Measurements from ENCODE around the gene FEV.

FEV gene

DNA sequence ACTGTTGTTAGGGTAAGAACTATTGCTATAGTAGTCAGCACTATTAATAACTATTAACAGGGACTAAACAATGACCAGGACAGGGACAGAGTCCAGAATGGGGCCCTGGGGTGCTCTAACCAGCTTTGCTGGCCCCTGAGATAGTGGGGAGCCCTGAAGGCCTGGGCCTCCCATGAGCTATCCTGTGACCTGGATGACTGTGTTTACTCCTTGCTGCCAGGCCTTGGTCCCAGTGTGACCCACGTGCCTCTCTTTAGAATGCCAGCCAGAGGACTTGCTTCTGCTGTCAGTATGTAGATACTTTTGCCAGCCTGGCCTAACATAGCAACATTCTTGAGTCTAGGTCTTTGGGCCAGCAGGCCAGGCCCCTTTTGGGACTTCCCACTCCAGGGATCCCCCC lies 14.1 kb downstream of the FEV start:
- Histone ChIP-seq H4K8ac (ENCODE audit: low read depth, low read length) (no peak overlapping the region), H3K27me3 (ENCODE audit: control insufficient read depth in 3 of 3, insufficient read depth in 3 of 3, low read depth in 1 of 3, low read length in 3 of 3) (peaks cover 0 to 26% (median 19%) of the 10 kb centered on the region in 3 experiments), H3K79me1 (ENCODE audit: low read depth, low read length) (no peaks in the 10 kb centered on the region), H2AFZ (ENCODE audit: low read length) (no peak overlapping the region), H2BK5ac (ENCODE audit: low read length) (no peak overlapping the region), H2BK15ac (ENCODE audit: low read length) (no peak overlapping the region), H3K14ac (ENCODE audit: low read length) (no peak overlapping the region), H3K4me1 (ENCODE audit: control insufficient read depth in 2 of 2, insufficient read depth in 1 of 2, low read depth in 1 of 2, low read length in 2 of 2) (no peaks in the 10 kb centered on the region), H3K27ac (replicated peaks; ENCODE audit: low read length) (no peak overlapping the region), H3K23ac (ENCODE audit: low read depth, low read length, poor library complexity) (no peak overlapping the region), H2AK5ac (ENCODE audit: low read depth, low read length) (no peak overlapping the region), H3K9me3 (replicated peaks in 1 of 2; ENCODE audit: control insufficient read depth in 2 of 2, insufficient read depth in 1 of 2, low read depth in 1 of 2, low read length in 2 of 2) (no peaks in the 10 kb centered on the region), H3K4me2 (ENCODE audit: insufficient read depth, low read length, poor library complexity, severe bottlenecking) (no peak overlapping the region), H2BK12ac (ENCODE audit: low read length) (no peak overlapping the region), H4K91ac (ENCODE audit: low read depth, low read length, poor library complexity) (no peak overlapping the region), H3K18ac (ENCODE audit: low read length) (no peak overlapping the region), H3K36me3 (replicated peaks in 1 of 2; ENCODE audit: control insufficient read depth in 2 of 2, insufficient read depth in 2 of 2, low read length in 2 of 2) (no peaks in the 10 kb centered on the region), H3K4me3 (ENCODE audit: low read length in 2 of 2) (no peak overlapping the region), H3K9ac (ENCODE audit: low read depth, low read length, poor library complexity) (peak overlapping the region; percentile 53), H3K4ac (ENCODE audit: low read length) (no peak overlapping the region), H2BK120ac (ENCODE audit: low read depth, low read length) (no peak overlapping the region)
- WGBS, 2 donors (ENCODE audit: extremely low coverage in 2 of 2, insufficient read length in 2 of 2, insufficient replicate concordance in 1 of 2): no CpG with 5 or more reads among the region's 1 CpG
- DNase-seq (ENCODE audit: low spot score): no peak

GRCh38 chr2:218964041-218964771 lies 20.8 kb downstream of the FEV start:
- Histone ChIP-seq H2AK5ac (ENCODE audit: low read depth, low read length) (no peak overlapping the region), H3K4me1 (ENCODE audit: control insufficient read depth in 2 of 2, insufficient read depth in 1 of 2, low read depth in 1 of 2, low read length in 2 of 2) (peaks cover 13 to 19% of the 10 kb centered on the region in 2 donors), H3K36me3 (replicated peaks in 1 of 2; ENCODE audit: control insufficient read depth in 2 of 2, insufficient read depth in 2 of 2, low read length in 2 of 2) (no peaks in the 10 kb centered on the region), H2AFZ (ENCODE audit: low read length) (peak overlapping the region; percentile 5), H3K79me1 (ENCODE audit: low read depth, low read length) (no peaks in the 10 kb centered on the region), H3K4ac (ENCODE audit: low read length) (no peak overlapping the region), H3K9me3 (replicated peaks in 1 of 2; ENCODE audit: control insufficient read depth in 2 of 2, insufficient read depth in 1 of 2, low read depth in 1 of 2, low read length in 2 of 2) (peaks cover 0 to 2% of the 10 kb centered on the region in 2 donors), H2BK12ac (ENCODE audit: low read length) (no peak overlapping the region), H3K18ac (ENCODE audit: low read length) (peak overlapping the region; percentile 28), H4K91ac (ENCODE audit: low read depth, low read length, poor library complexity) (no peak overlapping the region), H3K27ac (replicated peaks; ENCODE audit: low read length) (peak overlapping the region; percentile 28), H3K14ac (ENCODE audit: low read length) (no peak overlapping the region), H3K27me3 (ENCODE audit: control insufficient read depth in 3 of 3, insufficient read depth in 3 of 3, low read depth in 1 of 3, low read length in 3 of 3) (peaks cover 18 to 38% (median 32%) of the 10 kb centered on the region in 3 experiments), H3K9ac (ENCODE audit: low read depth, low read length, poor library complexity) (no peak overlapping the region), H2BK120ac (ENCODE audit: low read depth, low read length) (no peak overlapping the region), H3K4me2 (ENCODE audit: insufficient read depth, low read length, poor library complexity, severe bottlenecking) (peak overlapping the region; percentile 23), H2BK15ac (ENCODE audit: low read length) (no peak overlapping the region), H3K23ac (ENCODE audit: low read depth, low read length, poor library complexity) (no peak overlapping the region), H2BK5ac (ENCODE audit: low read length) (no peak overlapping the region), H4K8ac (ENCODE audit: low read depth, low read length) (no peak overlapping the region), H3K4me3 (ENCODE audit: low read length in 2 of 2) (no peak overlapping the region)
- no CpG with 5 or more reads among the region's 5 CpGs for WGBS, 2 donors (ENCODE audit: extremely low coverage in 2 of 2, insufficient read length in 2 of 2, insufficient replicate concordance in 1 of 2)
- DNase-seq (ENCODE audit: low spot score): no peak

DNA sequence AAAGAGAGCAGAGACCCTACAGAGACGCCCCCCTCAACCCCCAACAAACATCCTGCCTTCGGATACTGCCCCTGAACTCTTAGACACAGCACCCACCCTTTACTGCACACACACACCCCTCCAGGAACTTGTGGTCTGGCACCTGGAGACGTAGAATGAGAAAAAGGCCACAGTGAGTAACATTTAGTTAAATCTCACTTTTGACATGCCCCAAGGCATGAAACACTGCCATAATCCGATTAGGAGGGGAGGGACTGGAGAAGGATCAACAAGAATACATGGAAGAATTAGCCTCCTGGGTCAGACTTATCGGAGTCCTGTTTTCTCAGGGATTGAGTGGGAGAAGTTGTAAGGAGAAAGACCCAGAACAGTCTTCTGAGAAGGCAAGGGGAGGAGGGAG lies 21.4 kb downstream of the FEV start:
- H3K9me3 ChIP-seq (replicated peaks in 1 of 2; ENCODE audit: control insufficient read depth in 2 of 2, insufficient read depth in 1 of 2, low read depth in 1 of 2, low read length in 2 of 2): peaks cover 0 to 2% of the 10 kb centered on the region in 2 donors
- H2AK5ac ChIP-seq (ENCODE audit: low read depth, low read length): no peak overlapping the region
- H3K27ac ChIP-seq (replicated peaks; ENCODE audit: low read length): peak overlapping the region; percentile 28
- H3K18ac ChIP-seq (ENCODE audit: low read length): peak overlapping the region; percentile 57
- no peak overlapping the region for H2BK5ac ChIP-seq (ENCODE audit: low read length)
- H3K4me3 ChIP-seq (ENCODE audit: low read length in 2 of 2): peak overlapping the region in 1 of 2 donors; percentile 6
- H3K14ac ChIP-seq (ENCODE audit: low read length): peak overlapping the region; percentile 71
- peak overlapping the region; percentile 5 for H2AFZ ChIP-seq (ENCODE audit: low read length)
- H3K27me3 ChIP-seq (ENCODE audit: control insufficient read depth in 3 of 3, insufficient read depth in 3 of 3, low read depth in 1 of 3, low read length in 3 of 3): peaks cover 18 to 44% (median 38%) of the 10 kb centered on the region in 3 experiments
- H3K4ac ChIP-seq (ENCODE audit: low read length): no peak overlapping the region
- H2BK12ac ChIP-seq (ENCODE audit: low read length): no peak overlapping the region
- H3K4me1 ChIP-seq (ENCODE audit: control insufficient read depth in 2 of 2, insufficient read depth in 1 of 2, low read depth in 1 of 2, low read length in 2 of 2): peaks cover 15 to 21% of the 10 kb centered on the region in 2 donors
- H2BK120ac ChIP-seq (ENCODE audit: low read depth, low read length): no peak overlapping the region
- DNase-seq (ENCODE audit: low spot score): no peak
- no peak overlapping the region for H2BK15ac ChIP-seq (ENCODE audit: low read length)
- no peak overlapping the region for H3K9ac ChIP-seq (ENCODE audit: low read depth, low read length, poor library complexity)
- no peak overlapping the region for H4K8ac ChIP-seq (ENCODE audit: low read depth, low read length)
- no CpG with 5 or more reads among the region's 5 CpGs for WGBS, 2 donors (ENCODE audit: extremely low coverage in 2 of 2, insufficient read length in 2 of 2, insufficient replicate concordance in 1 of 2)
- no peaks in the 10 kb centered on the region for H3K36me3 ChIP-seq (replicated peaks in 1 of 2; ENCODE audit: control insufficient read depth in 2 of 2, insufficient read depth in 2 of 2, low read length in 2 of 2)
- H3K23ac ChIP-seq (ENCODE audit: low read depth, low read length, poor library complexity): no peak overlapping the region
- H4K91ac ChIP-seq (ENCODE audit: low read depth, low read length, poor library complexity): no peak overlapping the region
- H3K79me1 ChIP-seq (ENCODE audit: low read depth, low read length): no peaks in the 10 kb centered on the region
- peak overlapping the region; percentile 23 for H3K4me2 ChIP-seq (ENCODE audit: insufficient read depth, low read length, poor library complexity, severe bottlenecking)

DNA sequence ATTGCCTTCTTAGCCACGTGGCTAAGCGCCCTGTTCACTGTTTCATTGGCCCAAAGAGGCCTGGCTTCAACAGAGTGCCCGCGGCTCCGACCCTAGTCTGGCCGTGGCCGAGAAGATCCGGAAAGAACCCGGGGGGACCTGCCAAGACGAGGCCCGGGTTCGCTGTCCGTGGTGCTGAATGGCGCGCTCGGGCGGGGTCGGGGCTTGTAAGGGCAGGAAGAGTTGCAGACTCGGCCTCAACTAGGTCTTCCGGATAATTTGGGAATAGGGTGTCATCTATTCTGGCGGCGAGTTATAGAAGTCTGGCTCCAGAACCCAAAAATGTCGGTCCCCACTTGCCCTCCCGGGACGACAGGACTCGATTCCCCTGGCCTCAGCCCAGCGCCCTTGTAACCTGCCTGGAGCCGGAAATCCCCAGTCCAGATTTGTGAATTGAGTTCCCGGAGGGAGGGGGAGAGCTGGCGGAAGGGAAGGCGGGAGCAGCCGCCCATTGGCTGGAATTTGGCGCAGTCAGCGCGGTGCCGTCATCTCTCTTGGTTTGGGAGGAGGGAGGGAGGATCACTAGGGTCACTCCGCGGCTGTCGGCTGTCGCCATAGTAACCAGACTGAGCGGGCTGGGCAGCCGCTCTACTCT lies 22.0 kb downstream of the FEV start:
- Histone ChIP-seq H3K36me3 (replicated peaks in 1 of 2; ENCODE audit: control insufficient read depth in 2 of 2, insufficient read depth in 2 of 2, low read length in 2 of 2) (no peaks in the 10 kb centered on the region), H2BK15ac (ENCODE audit: low read length) (no peak overlapping the region), H3K27me3 (ENCODE audit: control insufficient read depth in 3 of 3, insufficient read depth in 3 of 3, low read depth in 1 of 3, low read length in 3 of 3) (peaks cover 18 to 44% (median 44%) of the 10 kb centered on the region in 3 experiments), H3K4me1 (ENCODE audit: control insufficient read depth in 2 of 2, insufficient read depth in 1 of 2, low read depth in 1 of 2, low read length in 2 of 2) (peaks cover 15 to 21% of the 10 kb centered on the region in 2 donors), H3K18ac (ENCODE audit: low read length) (no peak overlapping the region), H4K91ac (ENCODE audit: low read depth, low read length, poor library complexity) (no peak overlapping the region), H3K4ac (ENCODE audit: low read length) (no peak overlapping the region), H3K14ac (ENCODE audit: low read length) (no peak overlapping the region), H3K4me3 (ENCODE audit: low read length in 2 of 2) (peak overlapping the region; percentile 46 to 80), H3K79me1 (ENCODE audit: low read depth, low read length) (no peaks in the 10 kb centered on the region), H3K9me3 (replicated peaks in 1 of 2; ENCODE audit: control insufficient read depth in 2 of 2, insufficient read depth in 1 of 2, low read depth in 1 of 2, low read length in 2 of 2) (peaks cover 0 to 2% of the 10 kb centered on the region in 2 donors), H3K23ac (ENCODE audit: low read depth, low read length, poor library complexity) (no peak overlapping the region), H3K9ac (ENCODE audit: low read depth, low read length, poor library complexity) (no peak overlapping the region), H2BK12ac (ENCODE audit: low read length) (no peak overlapping the region), H3K4me2 (ENCODE audit: insufficient read depth, low read length, poor library complexity, severe bottlenecking) (peak overlapping the region; percentile 98), H3K27ac (replicated peaks; ENCODE audit: low read length) (no peak overlapping the region), H2BK120ac (ENCODE audit: low read depth, low read length) (no peak overlapping the region), H2AFZ (ENCODE audit: low read length) (peak overlapping the region; percentile 83), H2BK5ac (ENCODE audit: low read length) (no peak overlapping the region), H4K8ac (ENCODE audit: low read depth, low read length) (no peak overlapping the region), H2AK5ac (ENCODE audit: low read depth, low read length) (no peak overlapping the region)
- peak; percentile 94 for DNase-seq (ENCODE audit: low spot score)
- WGBS, 2 donors (ENCODE audit: extremely low coverage in 2 of 2, insufficient read length in 2 of 2, insufficient replicate concordance in 1 of 2): no CpG with 5 or more reads among the region's 42 CpGs

All from neuronal stem cell (in vitro differentiated cells).